ENCODE results near the gene SPRR2G. TPM values are rescaled to one million over a fixed set of nuclear protein-coding genes. Genes with fewer than 3 reads are reported as not detected.

The SPRR2G gene
- total RNA-seq = not detected
- not detected for total RNA-seq (2013)

DNA sequence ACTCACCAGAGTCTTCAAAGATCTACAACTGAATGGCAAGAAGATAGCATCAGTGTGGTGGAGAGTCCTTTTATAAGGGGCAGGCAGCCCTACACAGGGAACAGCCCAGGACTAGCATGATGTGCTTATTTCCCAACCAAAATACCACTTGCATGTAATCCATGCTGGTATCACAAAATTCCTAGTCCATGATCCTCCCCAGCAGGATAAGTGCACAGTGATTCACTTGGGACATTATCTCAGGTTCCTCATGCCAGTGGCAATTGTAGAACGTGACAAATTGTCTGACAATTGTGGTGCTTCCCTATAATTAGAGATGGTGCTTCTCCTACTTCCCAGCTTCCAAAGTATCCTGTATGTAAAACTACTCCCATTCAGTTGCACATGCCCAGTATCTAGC, at the start of gene SPRR2G:
Gene SPRR2G, minus strand, starts transcription at position 45 of the 400 bp plus-strand sequence. CDS start 780 bp downstream, outside the sequence.
- Histone ChIP-seq H3K9me3 (ENCODE audit: control insufficient read depth, insufficient read depth, low read length) (no peaks in the 10 kb centered on the region), H3K36me3 (ENCODE audit: control insufficient read depth, insufficient read depth, low read length) (no peaks in the 10 kb centered on the region), H3K27ac (ENCODE audit: low read length) (no peak within 1 kb of the TSS), H3K4me1 (ENCODE audit: control insufficient read depth, insufficient read depth, low read length) (no peaks in the 10 kb centered on the region), H3K4me3 (ENCODE audit: low read length) (no peak within 1 kb of the TSS), H3K27me3 (ENCODE audit: control insufficient read depth, insufficient read depth, low read length) (peaks cover 12% of the 10 kb centered on the region)
- no peaks in the 10 kb centered on the region for H3K4me1 Mint-ChIP-seq
- intact Hi-C loops (cut with micrococcal nuclease) = no loop called here
- H3K4me3 Mint-ChIP-seq = no peak within 1 kb of the TSS
- TF ChIP-seq, protein P1, sequence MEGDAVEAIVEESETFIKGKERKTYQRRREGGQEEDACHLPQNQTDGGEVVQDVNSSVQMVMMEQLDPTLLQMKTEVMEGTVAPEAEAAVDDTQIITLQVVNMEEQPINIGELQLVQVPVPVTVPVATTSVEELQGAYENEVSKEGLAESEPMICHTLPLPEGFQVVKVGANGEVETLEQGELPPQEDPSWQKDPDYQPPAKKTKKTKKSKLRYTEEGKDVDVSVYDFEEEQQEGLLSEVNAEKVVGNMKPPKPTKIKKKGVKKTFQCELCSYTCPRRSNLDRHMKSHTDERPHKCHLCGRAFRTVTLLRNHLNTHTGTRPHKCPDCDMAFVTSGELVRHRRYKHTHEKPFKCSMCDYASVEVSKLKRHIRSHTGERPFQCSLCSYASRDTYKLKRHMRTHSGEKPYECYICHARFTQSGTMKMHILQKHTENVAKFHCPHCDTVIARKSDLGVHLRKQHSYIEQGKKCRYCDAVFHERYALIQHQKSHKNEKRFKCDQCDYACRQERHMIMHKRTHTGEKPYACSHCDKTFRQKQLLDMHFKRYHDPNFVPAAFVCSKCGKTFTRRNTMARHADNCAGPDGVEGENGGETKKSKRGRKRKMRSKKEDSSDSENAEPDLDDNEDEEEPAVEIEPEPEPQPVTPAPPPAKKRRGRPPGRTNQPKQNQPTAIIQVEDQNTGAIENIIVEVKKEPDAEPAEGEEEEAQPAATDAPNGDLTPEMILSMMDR (IDR thresholded peaks at IDR 0.05) = no peak
- peaks cover 21 to 45% of the 10 kb centered on the region in 2 donors for H3K27me3 Mint-ChIP-seq (ENCODE audit: low read depth in 2 of 2)
- no peak for ATAC-seq
- no peaks in the 10 kb centered on the region for H3K9me3 Mint-ChIP-seq
- H3K36me3 Mint-ChIP-seq = no peaks in the 10 kb centered on the region
- no peak within 1 kb of the TSS for H3K27ac Mint-ChIP-seq
- 82% methylated on average over 1 of the region's 1 CpG for WGBS (ENCODE audit: insufficient coverage)
- no peak for DNase-seq

DNA sequence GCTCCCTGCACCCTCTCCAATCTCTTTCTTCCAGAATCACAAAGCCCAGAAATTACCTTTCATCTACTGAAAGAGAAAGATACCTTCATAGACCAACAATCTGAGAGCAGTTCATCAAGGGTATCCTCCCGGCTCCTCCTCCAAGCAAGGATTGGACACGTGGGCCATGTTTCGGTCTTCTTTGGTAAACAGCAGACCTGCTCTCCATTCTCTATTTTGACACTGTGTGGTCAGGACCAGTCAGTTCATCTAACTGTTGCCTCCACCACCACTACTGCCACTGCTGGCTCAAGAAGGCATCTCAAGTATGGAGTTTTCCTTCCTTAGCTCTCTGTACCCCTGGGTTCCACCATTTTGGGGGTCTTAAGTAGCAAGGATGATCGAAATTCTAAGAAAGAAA, 44.5 kb upstream of the SPRR2G start:
- Mint-ChIP-seq H3K27me3 (ENCODE audit: low read depth in 2 of 2) (peaks cover 42 to 83% of the 10 kb centered on the region in 2 donors), H3K4me3 (no peak overlapping the region), H3K4me1 (no peaks in the 10 kb centered on the region), H3K27ac (no peak overlapping the region), H3K9me3 (no peaks in the 10 kb centered on the region), H3K36me3 (no peaks in the 10 kb centered on the region)
- Histone ChIP-seq H3K9me3 (ENCODE audit: control insufficient read depth, insufficient read depth, low read length) (no peaks in the 10 kb centered on the region), H3K36me3 (ENCODE audit: control insufficient read depth, insufficient read depth, low read length) (no peaks in the 10 kb centered on the region), H3K27me3 (ENCODE audit: control insufficient read depth, insufficient read depth, low read length) (peaks cover 2% of the 10 kb centered on the region), H3K27ac (ENCODE audit: low read length) (no peak overlapping the region), H3K4me1 (ENCODE audit: control insufficient read depth, insufficient read depth, low read length) (no peaks in the 10 kb centered on the region), H3K4me3 (ENCODE audit: low read length) (no peak overlapping the region)
- 92% methylated on average over 3 of the region's 4 CpGs for WGBS (ENCODE audit: insufficient coverage)
- TF ChIP-seq, protein P1 (IDR thresholded peaks at IDR 0.05) = no peak
- intact Hi-C loops (cut with micrococcal nuclease) = no loop called here
- DNase-seq (no peak), ATAC-seq (no peak)

DNA sequence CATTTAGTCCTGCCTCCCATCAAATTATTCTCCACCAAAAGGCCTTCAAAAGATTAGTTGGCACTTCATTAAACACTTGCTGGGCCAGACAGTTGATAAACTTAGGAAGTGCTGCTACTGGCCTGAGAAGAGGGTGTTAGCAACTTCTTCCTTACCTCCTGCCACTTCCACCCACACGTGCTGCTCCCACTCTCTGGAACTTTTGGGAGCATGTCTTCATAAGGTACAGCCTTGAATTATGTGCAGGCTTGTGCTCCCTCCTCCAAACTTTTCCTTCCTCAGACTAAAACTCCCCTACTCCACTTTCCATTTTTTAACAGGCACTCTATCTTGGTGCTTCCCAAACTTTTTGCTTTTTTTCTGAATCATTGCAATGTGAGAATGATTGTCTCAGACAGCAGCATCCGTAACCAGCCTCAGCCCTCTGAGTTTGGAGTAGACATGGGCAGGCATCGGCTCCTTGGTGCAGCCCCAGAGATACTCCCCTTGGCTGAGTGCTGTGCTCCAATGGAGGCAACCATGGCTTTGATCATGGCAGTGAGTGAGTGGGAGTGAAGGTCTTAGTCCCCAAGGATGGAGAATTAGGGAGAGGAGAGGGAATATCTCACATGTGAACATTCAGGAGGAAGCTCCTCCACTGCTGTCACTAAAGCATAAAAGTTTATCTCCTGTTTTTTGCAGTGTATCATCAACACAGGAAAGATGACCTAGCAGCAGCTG, 43.8 kb upstream of the SPRR2G start:
- intact Hi-C loops (cut with micrococcal nuclease) = no loop called here
- H3K4me1 Mint-ChIP-seq = no peaks in the 10 kb centered on the region
- Histone ChIP-seq H3K9me3 (ENCODE audit: control insufficient read depth, insufficient read depth, low read length) (no peaks in the 10 kb centered on the region), H3K36me3 (ENCODE audit: control insufficient read depth, insufficient read depth, low read length) (no peaks in the 10 kb centered on the region), H3K4me3 (ENCODE audit: low read length) (no peak overlapping the region), H3K4me1 (ENCODE audit: control insufficient read depth, insufficient read depth, low read length) (no peaks in the 10 kb centered on the region), H3K27me3 (ENCODE audit: control insufficient read depth, insufficient read depth, low read length) (peaks cover 4% of the 10 kb centered on the region), H3K27ac (ENCODE audit: low read length) (no peak overlapping the region)
- TF ChIP-seq, protein P1 (IDR thresholded peaks at IDR 0.05) = no peak
- H3K36me3 Mint-ChIP-seq = no peaks in the 10 kb centered on the region
- H3K9me3 Mint-ChIP-seq = no peaks in the 10 kb centered on the region
- ATAC-seq = no peak
- DNase-seq = no peak
- H3K27me3 Mint-ChIP-seq (ENCODE audit: low read depth in 2 of 2) = peaks cover 36 to 82% of the 10 kb centered on the region in 2 donors
- 71% methylated on average over 3 of the region's 3 CpGs for WGBS (ENCODE audit: insufficient coverage)
- no peak overlapping the region for H3K27ac Mint-ChIP-seq
- no peak overlapping the region for H3K4me3 Mint-ChIP-seq

DNA sequence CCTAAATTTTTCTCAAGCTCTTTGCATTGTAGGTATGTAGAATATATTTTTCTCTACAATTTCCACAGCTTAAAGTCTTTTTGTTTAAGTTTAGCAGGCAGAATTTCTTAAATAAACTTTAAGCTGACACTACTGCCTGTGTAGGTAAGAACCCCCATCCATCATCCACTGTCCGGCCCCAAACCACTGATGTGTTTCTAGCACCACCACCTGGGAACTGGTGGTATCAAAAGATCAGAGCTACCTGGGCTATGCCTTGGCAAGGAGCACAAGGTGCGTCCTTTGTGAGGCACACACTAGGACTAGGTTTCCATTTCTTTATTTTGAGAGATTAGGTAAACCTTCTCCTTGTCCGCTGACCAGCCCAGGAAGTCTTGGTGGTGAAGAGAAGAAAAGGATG, 42.0 kb upstream of the SPRR2G start:
- 48% methylated on average over 2 of the region's 3 CpGs for WGBS (ENCODE audit: insufficient coverage)
- H3K4me3 ChIP-seq (ENCODE audit: low read length) = no peak overlapping the region
- H3K27me3 ChIP-seq (ENCODE audit: control insufficient read depth, insufficient read depth, low read length) = peaks cover 4% of the 10 kb centered on the region
- H3K27ac ChIP-seq (ENCODE audit: low read length) = no peak overlapping the region
- H3K4me1 Mint-ChIP-seq = no peaks in the 10 kb centered on the region
- no peaks in the 10 kb centered on the region for H3K4me1 ChIP-seq (ENCODE audit: control insufficient read depth, insufficient read depth, low read length)
- H3K4me3 Mint-ChIP-seq = no peak overlapping the region
- intact Hi-C loops (cut with micrococcal nuclease) = no loop called here
- ATAC-seq (no peak), DNase-seq (no peak)
- TF ChIP-seq, protein P1 (IDR thresholded peaks at IDR 0.05) = no peak
- H3K9me3 Mint-ChIP-seq = no peaks in the 10 kb centered on the region
- H3K36me3 ChIP-seq (ENCODE audit: control insufficient read depth, insufficient read depth, low read length) = no peaks in the 10 kb centered on the region
- no peaks in the 10 kb centered on the region for H3K9me3 ChIP-seq (ENCODE audit: control insufficient read depth, insufficient read depth, low read length)
- peaks cover 24 to 73% of the 10 kb centered on the region in 2 donors for H3K27me3 Mint-ChIP-seq (ENCODE audit: low read depth in 2 of 2)
- no peaks in the 10 kb centered on the region for H3K36me3 Mint-ChIP-seq
- H3K27ac Mint-ChIP-seq = no peak overlapping the region

Measured in natural killer cell (primary cell).